HG02798 (cell line): ENCODE measurements around the gene CKLF.

Source experiments
- ATAC-seq: cut with Tn5 transposase; IDR thresholded peaks from one replicate; pipeline ENCODE4 v1.9.1; 2021; ENCODE audit warnings: mild to moderate bottlenecking; ENCODE audit not compliant: unreplicated experiment, poor library complexity

CKLF gene

GRCh38 chr16:66539623-66540469 lies 12.5 kb upstream of the CKLF start:
- ATAC-seq = peak; percentile 55

GRCh38 chr16:66541388-66542355 lies 10.7 kb upstream of the CKLF start:
- ATAC-seq = no peak

- no peak for ATAC-seq
Measured at GRCh38 chr16:66542396-66542795, 10.0 kb upstream of the CKLF start.

- ATAC-seq = no peak
Measured at GRCh38 chr16:66543541-66543940, 8.8 kb upstream of the CKLF start.

- no peak for ATAC-seq
Measured at GRCh38 chr16:66544016-66544757, 8.2 kb upstream of the CKLF start.

- ATAC-seq = no peak
Measured at GRCh38 chr16:66547101-66547989, 5.0 kb upstream of the CKLF start.

GRCh38 chr16:66548068-66548467 lies 4.3 kb upstream of the CKLF start:
- ATAC-seq = no peak

- ATAC-seq = no peak
Measured at GRCh38 chr16:66548868-66549267, 3.5 kb upstream of the CKLF start.

- ATAC-seq = peak; percentile 36
Measured at GRCh38 chr16:66549284-66550131, 2.9 kb upstream of the CKLF start, which contains the start of gene TK2. Gene TK2 (minus strand): TSS chr16:66550122. CDS start chr16:66550061, 61 bp downstream.

GRCh38 chr16:66551348-66551759 lies 1.0 kb upstream of the CKLF start:
- ATAC-seq = no peak

- no peak for ATAC-seq
Measured at GRCh38 chr16:66551788-66552285, 539 bp upstream of the CKLF start.

GRCh38 chr16:66553223-66553622 lies 847 bp downstream of the CKLF start:
- ATAC-seq = no peak

GRCh38 chr16:66554021-66554420 lies 1.6 kb downstream of the CKLF start:
- no peak for ATAC-seq

- no peak for ATAC-seq
Measured at GRCh38 chr16:66554495-66554894, 2.1 kb downstream of the CKLF start.

GRCh38 chr16:66560107-66560506 lies 7.7 kb downstream of the CKLF start:
- ATAC-seq = no peak

- no peak for ATAC-seq
Measured at GRCh38 chr16:66561381-66562080, 9.2 kb downstream of the CKLF start.

GRCh38 chr16:66562409-66562808 lies 10.0 kb downstream of the CKLF start:
- ATAC-seq = no peak

- ATAC-seq = no peak
Measured at GRCh38 chr16:66562986-66563385, 10.6 kb downstream of the CKLF start.
